GM21367 (cell line): ENCODE measurements around the gene SHANK1.
"Not testable (repeated sequence)": the region's sequence is repeated elsewhere in the genome, so short reads cannot be mapped to it uniquely, and the experiment has no call there.

ENCODE experiments used
- ATAC-seq: cut with Tn5 transposase; IDR thresholded peaks from one replicate; pipeline ENCODE4 v1.9.1; 2021; ENCODE audit not compliant: unreplicated experiment

Gene SHANK1

GRCh38 chr19:50640368-50640767 lies 79.2 kb downstream of the SHANK1 start:
- ATAC-seq: no peak

DNA sequence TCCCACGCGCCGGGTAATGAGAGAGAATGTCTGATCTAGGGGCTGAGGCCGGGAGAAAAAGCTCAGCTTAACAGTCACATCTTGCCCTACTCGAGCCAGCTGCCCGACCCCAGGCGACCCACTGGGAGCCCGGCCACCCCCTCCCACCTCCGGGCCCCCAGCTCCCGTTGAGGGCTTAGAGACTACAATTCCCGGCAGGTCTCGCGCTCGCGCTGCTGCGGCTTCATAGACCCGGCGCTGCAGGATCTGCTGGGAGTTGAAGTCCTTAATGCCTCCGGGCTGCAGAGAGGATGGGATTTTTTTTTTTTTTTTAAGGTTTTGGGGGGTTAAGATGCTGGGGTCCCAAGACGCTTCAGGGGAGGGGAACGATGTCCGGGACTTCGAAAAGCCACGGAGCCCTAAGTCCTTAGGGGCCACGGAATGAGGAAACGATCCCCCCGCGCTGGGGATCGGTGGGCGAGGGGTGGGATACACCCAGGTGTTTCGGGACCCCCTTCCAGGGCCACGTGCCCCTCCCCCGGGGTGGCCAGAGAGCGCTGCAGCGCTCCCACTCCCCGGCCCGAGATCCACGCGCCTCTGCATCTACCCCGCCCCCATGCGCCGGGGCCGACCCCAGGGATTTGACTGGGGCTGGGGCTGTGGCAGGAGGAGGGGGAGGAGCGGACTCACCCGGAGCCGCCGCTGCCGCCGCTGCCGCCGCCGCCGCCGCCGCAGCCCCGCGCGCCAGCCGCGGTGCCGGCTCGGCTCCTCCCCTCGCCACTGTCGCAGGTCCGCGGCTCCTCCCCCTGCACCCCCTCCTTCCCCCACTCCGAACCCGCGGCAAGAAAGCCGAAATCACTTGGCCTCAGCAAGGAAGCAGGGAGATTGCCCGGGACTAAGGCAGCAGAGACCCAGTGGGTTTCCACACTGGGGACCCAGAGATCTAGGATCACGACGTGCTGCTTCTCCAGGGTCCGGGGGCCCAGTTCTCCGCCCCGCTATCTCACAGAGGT lies 80.2 kb downstream of the SHANK1 start, which contains the start of gene SYT3:
SYT3 (minus strand) TSS at position 761 of the 992 bp plus-strand sequence. CDS start 2,470 bp downstream, outside the sequence.
- no peak for ATAC-seq

GRCh38 chr19:50638600-50638999 lies 81.0 kb downstream of the SHANK1 start:
- no peak for ATAC-seq

DNA sequence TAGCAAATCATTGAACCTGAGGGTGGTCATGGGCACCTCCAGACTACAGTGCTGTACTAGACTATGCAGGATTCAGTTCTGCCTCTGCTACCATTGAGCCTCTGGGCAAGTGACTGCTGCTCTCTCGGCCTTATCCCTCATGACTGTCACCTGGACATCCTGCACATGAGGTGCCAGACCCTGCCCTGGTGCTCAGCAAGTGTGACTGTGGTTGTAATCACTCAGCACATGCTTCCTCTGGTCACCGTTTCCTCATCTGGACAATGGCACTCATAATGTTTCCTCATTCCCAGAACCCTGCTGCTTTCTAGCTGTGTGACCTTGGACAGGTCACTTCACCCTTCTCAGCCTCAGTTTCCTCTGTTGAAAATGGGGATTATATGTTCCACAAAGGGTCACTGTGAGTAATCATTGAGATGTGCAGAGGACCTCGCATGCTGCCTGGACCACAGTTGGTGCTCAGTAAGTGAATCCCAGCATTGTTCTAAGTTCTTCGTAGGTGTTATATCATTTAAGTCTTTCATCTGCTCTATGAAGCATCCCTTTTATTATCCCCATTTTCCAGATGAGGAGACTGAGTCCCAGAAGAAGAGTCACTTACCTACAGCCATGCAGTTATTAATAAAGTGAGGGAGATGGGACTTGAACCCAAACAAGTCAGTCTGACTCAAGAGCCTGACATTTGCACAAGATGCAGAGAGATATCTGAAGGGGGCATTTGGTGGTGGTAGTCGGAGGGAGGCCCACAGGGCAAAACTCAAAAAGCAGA lies 83.1 kb downstream of the SHANK1 start:
- ATAC-seq: no peak

GRCh38 chr19:50633973-50634372 lies 85.6 kb downstream of the SHANK1 start:
- ATAC-seq: no peak

- no peak for ATAC-seq
These were observed 86.2 kb downstream of the SHANK1 start for GRCh38 chr19:50633359-50633758.

DNA sequence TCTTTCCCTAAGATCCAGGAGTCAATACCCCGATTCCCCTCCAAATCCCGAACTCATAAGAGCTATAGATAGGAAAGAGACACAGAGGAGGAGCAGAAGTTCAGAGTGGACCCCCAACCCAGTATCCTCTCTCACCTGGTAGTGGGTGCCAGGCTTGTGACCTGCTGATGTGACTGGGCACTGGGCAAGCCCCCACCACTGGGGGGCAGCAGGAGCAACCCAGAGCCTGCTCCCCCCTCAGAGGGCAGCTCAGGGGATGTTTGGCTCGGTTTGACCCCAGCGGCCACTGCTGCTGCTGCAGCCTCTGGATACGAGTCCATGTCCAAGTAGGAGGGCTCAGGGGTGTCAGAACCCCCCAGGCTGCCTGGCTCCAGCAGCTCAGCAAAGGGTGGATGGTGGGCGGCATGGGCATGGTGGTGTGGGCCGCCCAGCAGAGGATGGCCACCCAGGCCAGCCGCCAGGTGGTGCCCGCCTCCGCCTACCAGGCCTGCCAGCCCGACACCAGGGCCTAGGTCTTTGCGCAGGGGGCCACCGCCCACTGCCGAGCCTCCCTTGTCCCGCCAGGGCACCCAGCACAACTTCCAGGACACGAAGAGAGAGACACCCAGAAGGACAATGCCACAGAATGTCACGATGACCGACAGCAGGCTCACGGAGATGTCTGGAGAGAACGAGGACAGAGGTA lies 87.3 kb downstream of the SHANK1 start:
- ATAC-seq: no peak

GRCh38 chr19:50629801-50630200 lies 89.8 kb downstream of the SHANK1 start:
- ATAC-seq: no peak

DNA sequence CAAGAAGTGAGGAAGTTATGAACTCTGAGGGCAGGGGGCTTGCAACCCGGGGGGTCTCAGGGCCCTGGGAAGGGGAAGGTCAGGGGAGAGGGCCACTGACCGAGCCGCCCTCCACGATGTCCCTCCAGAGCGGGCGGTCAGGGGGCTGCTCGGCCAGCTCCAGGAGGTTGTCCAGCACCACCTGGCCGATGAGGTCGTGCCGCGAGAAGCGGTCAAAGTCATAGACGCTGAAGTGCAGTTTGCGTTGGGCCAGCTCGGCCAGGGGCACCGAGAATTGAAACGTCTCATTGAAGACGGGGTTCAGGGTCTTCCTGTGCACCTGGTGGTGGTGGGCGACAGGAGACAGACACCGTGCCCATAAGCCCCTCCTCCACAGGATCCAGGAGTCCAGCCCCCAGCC lies 90.4 kb downstream of the SHANK1 start:
- ATAC-seq: no peak

DNA sequence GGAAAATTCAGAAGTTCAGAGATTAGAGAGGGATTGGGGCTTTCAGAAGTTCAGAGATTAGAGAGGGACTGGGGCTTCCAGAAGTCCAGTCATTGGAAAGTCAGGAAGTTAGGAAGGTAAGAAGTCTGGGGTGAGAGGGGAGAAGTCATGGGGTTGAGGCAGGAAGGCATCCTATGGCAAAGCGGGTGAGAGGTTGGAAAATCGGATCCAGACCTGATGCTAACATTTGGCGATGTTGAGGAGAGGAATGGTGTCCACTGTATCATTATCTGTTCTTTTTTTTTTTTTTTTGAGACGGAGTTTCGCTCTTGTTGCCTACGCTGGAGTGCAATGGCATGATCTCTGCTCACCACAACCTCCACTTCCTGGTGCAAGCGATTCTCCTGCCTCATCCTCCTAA lies 91.1 kb downstream of the SHANK1 start:
- no peak for ATAC-seq

DNA sequence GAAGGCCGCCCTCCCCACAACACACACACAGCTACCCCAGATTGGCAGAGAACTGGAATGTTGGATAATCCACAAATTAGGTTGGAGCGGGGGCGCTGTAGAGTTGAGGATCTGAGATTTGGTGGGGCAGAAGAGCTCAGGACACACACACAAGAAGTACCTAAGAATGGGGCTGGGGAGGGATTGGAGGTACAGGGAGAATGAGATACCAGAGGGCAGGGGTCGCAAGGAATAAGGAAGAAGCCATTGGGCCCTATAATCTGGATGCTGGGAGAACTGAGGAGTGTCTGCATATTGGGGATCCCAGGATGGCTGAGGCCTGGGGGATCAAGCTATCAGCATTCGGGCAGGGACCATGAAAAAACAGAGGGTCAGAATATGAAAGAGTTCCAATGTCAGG lies 91.5 kb downstream of the SHANK1 start:
- ATAC-seq: no peak

GRCh38 chr19:50626795-50627194 lies 92.8 kb downstream of the SHANK1 start:
- ATAC-seq: no peak

DNA sequence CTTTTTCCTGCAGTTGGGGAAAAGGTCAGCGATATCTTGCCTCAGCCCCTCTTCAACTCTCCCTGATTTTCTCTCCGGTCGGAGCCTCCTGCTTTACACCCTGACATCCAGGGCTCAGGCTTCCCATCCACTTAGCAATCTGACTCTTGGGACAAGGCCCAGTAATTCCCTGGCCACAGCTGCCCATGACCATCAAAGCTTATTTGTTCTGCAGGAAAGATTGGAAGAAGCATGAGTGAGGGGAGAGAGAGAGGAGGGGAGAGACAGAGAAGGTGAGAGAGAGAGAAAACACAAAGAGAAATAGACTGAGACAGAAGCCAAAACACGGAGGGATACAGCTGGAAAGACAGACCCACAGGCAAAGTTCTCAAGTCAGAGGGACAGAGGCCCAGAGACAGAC lies 93.6 kb downstream of the SHANK1 start:
- ATAC-seq: no peak

DNA sequence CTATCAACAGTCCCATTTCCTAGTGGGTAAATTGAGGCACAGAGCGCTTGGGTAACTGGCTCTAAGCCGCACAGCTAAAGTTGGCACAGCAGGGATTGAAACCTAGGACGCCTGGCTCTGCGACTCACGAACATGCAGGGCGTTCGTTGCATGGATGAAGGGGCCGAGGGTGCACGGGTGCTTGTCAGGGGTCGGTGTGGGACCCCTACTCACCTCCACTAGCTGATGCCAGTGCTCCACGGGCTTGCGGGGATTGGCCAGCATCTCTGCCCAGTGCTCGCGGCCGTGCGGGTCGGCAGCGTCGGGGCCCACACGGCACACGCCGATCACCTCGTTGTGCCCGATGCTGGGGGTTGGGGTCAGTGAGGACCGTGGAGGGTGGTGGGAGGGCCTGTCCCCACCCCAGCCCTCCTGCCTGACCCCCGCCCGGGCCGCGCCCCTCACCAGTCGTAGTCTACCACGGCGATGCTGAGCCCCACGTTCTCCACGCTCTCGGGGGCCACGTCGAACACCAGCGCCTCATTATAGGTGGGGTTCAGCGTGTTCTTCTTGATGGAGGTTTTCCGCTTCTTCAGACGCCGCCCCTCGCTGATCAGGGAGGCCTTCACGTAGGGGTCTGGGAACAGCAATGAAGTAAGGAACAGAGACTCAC lies 94.5 kb downstream of the SHANK1 start:
- ATAC-seq: no peak

GRCh38 chr19:50620394-50620906 lies 99.2 kb downstream of the SHANK1 start:
- not testable (repeated sequence) for ATAC-seq

- ATAC-seq: not testable (repeated sequence)
These were observed 100.4 kb downstream of the SHANK1 start for GRCh38 chr19:50619184-50619583.

DNA sequence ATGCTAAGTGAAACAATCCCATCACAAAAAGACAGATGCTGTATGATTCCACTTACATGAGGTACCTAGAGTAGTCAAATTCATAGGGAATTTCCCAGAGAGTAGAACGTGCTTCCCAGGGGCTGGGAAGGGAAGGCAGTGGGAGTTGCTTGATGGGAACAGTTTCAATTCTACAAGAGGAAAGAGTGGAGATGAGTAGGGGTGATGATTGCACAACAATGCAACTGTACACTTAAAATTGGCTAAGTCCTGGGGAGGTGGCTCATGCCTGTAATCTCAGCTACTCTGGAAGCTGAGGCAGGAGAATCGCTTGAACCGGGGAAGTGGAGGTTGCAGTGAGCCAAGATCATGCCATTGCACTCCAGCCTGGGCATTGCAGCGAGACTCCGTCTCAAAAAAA lies 101.2 kb downstream of the SHANK1 start:
- ATAC-seq: not testable (repeated sequence)

GRCh38 chr19:50612504-50613404 lies 106.8 kb downstream of the SHANK1 start:
- ATAC-seq: not testable (repeated sequence)
